CD14-positive monocyte (primary cell): Measurements from ENCODE around the gene RER1. TPM values are rescaled to one million over a fixed set of nuclear protein-coding genes. Genes with fewer than 3 reads are reported as not detected.

Experiments
- DNase-seq, 3 donors: peaks; one replicate each; pipeline ENCODE4 v3.0.0-alpha.2; 2011 to 2022
- H2AFZ ChIP-seq: 2 replicates; pipeline ENCODE4 v1.6.0; 2012; ENCODE audit warnings: mild to moderate bottlenecking, low read depth, low read length, inconsistent platforms; ENCODE audit not compliant: insufficient read depth, poor library complexity, severe bottlenecking
- H3K27ac ChIP-seq, 2 donors: 1 replicate in 1 of 2; 2 replicates in 1 of 2; pipeline ENCODE4 v1.5.1; 2012 to 2013; ENCODE audit warnings: low read length in 2 of 2, control low read depth in 1 of 2, inconsistent platforms in 1 of 2, low read depth in 1 of 2, mild to moderate bottlenecking in 1 of 2
- H3K27me3 ChIP-seq, 2 donors: one replicate each; pipeline versions ENCODE4 v1.6.0 to v1.6.1; 2011 to 2013; ENCODE audit warnings: low read length in 2 of 2; ENCODE audit not compliant: control insufficient read depth in 2 of 2, insufficient read depth in 2 of 2
- H3K36me3 ChIP-seq, 2 donors: replicated peaks in 1 of 2; 1 replicate in 1 of 2; 2 replicates in 1 of 2; pipeline versions ENCODE4 v1.5.1 to v1.6.1; 2012 to 2013; ENCODE audit warnings: low read length in 2 of 2, control low read depth in 1 of 2, inconsistent platforms in 1 of 2, mild to moderate bottlenecking in 1 of 2; ENCODE audit not compliant: insufficient read depth in 2 of 2, control insufficient read depth in 1 of 2
- H3K4me1 ChIP-seq, 2 donors: 1 replicate in 1 of 2; 2 replicates in 1 of 2; pipeline versions ENCODE4 v1.5.1 to v1.6.1; 2012 to 2013; ENCODE audit warnings: low read length in 2 of 2, control low read depth in 1 of 2, inconsistent platforms in 1 of 2, mild to moderate bottlenecking in 1 of 2, moderate library complexity in 1 of 2; ENCODE audit not compliant: insufficient read depth in 2 of 2, control insufficient read depth in 1 of 2
- H3K4me2 ChIP-seq: replicated peaks from 2 replicates; pipeline ENCODE3; 2012; ENCODE audit warnings: low read length, moderate library complexity, mild to moderate bottlenecking; ENCODE audit not compliant: poor library complexity, severe bottlenecking; ENCODE audit errors: extremely low read depth
- H3K4me3 ChIP-seq, 3 experiments: fragments of 200-600 bp in 1 of 3; sonication (generic) in 1 of 3; replicated peaks in 1 of 3; 1 replicate in 2 of 3; 2 replicates in 1 of 3; pipeline ENCODE4 v1.5.1; 2011 to 2013; ENCODE audit warnings: low read length in 3 of 3, mild to moderate bottlenecking in 3 of 3, control low read depth in 2 of 3, low read depth in 2 of 3, inconsistent platforms in 1 of 3, moderate library complexity in 1 of 3
- H3K79me2 ChIP-seq: 2 replicates; pipeline ENCODE4 v1.6.0; 2012; ENCODE audit warnings: mild to moderate bottlenecking, control low read depth, inconsistent platforms, low read length, moderate library complexity; ENCODE audit not compliant: insufficient read depth
- H3K9ac ChIP-seq: 2 replicates; pipeline ENCODE4 v1.6.0; 2017; ENCODE audit warnings: low read length, mild to moderate bottlenecking; ENCODE audit not compliant: insufficient read depth, poor library complexity, severe bottlenecking
- H3K9me3 ChIP-seq, 2 donors: replicated peaks in 1 of 2; 1 replicate in 1 of 2; 2 replicates in 1 of 2; pipeline versions ENCODE4 v1.5.1 to v1.6.1; 2012 to 2013; ENCODE audit warnings: low read length in 2 of 2, control low read depth in 1 of 2; ENCODE audit not compliant: control insufficient read depth in 1 of 2, insufficient read depth in 1 of 2
- H4K20me1 ChIP-seq: 2 replicates; pipeline ENCODE4 v1.6.0; 2012; ENCODE audit warnings: mild to moderate bottlenecking, low read length, control low read depth, moderate library complexity; ENCODE audit not compliant: insufficient read depth
- H3K27ac Mint-ChIP-seq, 7 donors: one replicate each; pipeline ENCODE4 v1.8.0; 2020; ENCODE audit warnings: mild to moderate bottlenecking in 7 of 7, mixed read lengths in 7 of 7, moderate library complexity in 6 of 7, inconsistent platforms in 2 of 7
- H3K27me3 Mint-ChIP-seq, 3 donors: one replicate each; pipeline ENCODE4 v1.8.0; 2021 to 2022; ENCODE audit warnings: low read depth in 3 of 3, mild to moderate bottlenecking in 3 of 3, mixed read lengths in 3 of 3, moderate library complexity in 3 of 3, inconsistent platforms in 1 of 3
- H3K36me3 Mint-ChIP-seq, 2 donors: one replicate each; pipeline ENCODE4 v1.8.0; 2020; ENCODE audit warnings: mixed read lengths in 2 of 2, inconsistent platforms in 1 of 2, mild to moderate bottlenecking in 1 of 2
- H3K4me1 Mint-ChIP-seq: one replicate; pipeline ENCODE4 v1.8.0; 2020; ENCODE audit warnings: mild to moderate bottlenecking, mixed read lengths
- H3K4me3 Mint-ChIP-seq, 2 donors: one replicate each; pipeline ENCODE4 v1.8.0; 2020; ENCODE audit warnings: mild to moderate bottlenecking in 2 of 2, mixed read lengths in 2 of 2, moderate library complexity in 1 of 2
- H3K9me3 Mint-ChIP-seq, 7 donors: one replicate each; pipeline ENCODE4 v1.8.0; 2020 to 2022; ENCODE audit warnings: mixed read lengths in 7 of 7, mild to moderate bottlenecking in 6 of 7, moderate library complexity in 6 of 7, inconsistent platforms in 2 of 7
- CTCF ChIP-seq: fragments of 200-600 bp; IDR thresholded peaks from one replicate; pipeline ENCODE4 v1.8.0; 2022; ENCODE audit warnings: antibody characterized with exemption, mild to moderate bottlenecking
- WGBS: methylation state at CpG from one replicate; pipeline ENCODE4 v1.1.5; 2013; ENCODE audit warnings: missing lambda C conversion rate; ENCODE audit not compliant: insufficient coverage; 5-methylcytosine and 5-hydroxymethylcytosine counted together
- intact Hi-C, 2 donors: fragments of 100-400 bp; cut with micrococcal nuclease; formaldehyde crosslinking; loops; one replicate each; pipeline versions ENCODE4 v1.15.0 to v1.15.1; 2023
- polyA plus RNA-seq, 3 donors: library from polyadenylated mRNA; depleted of rRNA in 1 of 3; unstranded in 2 of 3; stranded (reverse) in 1 of 3; fragments of 300-500 nt in 2 of 3; fragments of >200 nt in 1 of 3; fragmentation: Illumina TruSeq in 2 of 3; gene quantifications; 1 replicate in 2 of 3; 2 replicates in 1 of 3; pipeline ENCODE4 v1.2.3, GENCODE V29; 2012 to 2021

The RER1 gene
- polyA plus RNA-seq, 3 donors: 98.3 to 235 (median 193) TPM

- intact Hi-C loops: no loop called here
- Histone ChIP-seq H3K36me3 (peaks cover 62 to 76% of the 10 kb centered on the region in 2 donors), H3K9me3 (no peaks in the 10 kb centered on the region), H3K27me3 (no peaks in the 10 kb centered on the region), H3K27ac (no peak overlapping the region), H2AFZ (no peak overlapping the region), H3K4me3 (no peak overlapping the region), H4K20me1 (peaks cover 61% of the 10 kb centered on the region), H3K9ac (no peak overlapping the region), H3K4me2 (no peak overlapping the region), H3K79me2 (peaks cover 8% of the 10 kb centered on the region), H3K4me1 (no peaks in the 10 kb centered on the region)
- H3K4me1 Mint-ChIP-seq: no peaks in the 10 kb centered on the region
- peak overlapping the region in 1 of 7 donors; percentile 1 for H3K27ac Mint-ChIP-seq
- no peak for DNase-seq
- 97% methylated on average over 15 of the region's 19 CpGs for WGBS
- no peak for TF ChIP-seq CTCF
- no peaks in the 10 kb centered on the region for H3K27me3 Mint-ChIP-seq
- H3K4me3 Mint-ChIP-seq: no peak overlapping the region
- peaks cover 69 to 89% of the 10 kb centered on the region in 2 donors for H3K36me3 Mint-ChIP-seq
- H3K9me3 Mint-ChIP-seq: no peaks in the 10 kb centered on the region
These were observed 11.6 kb downstream of the RER1 start for GRCh38 chr1:2403273-2403672.

GRCh38 chr1:2404142-2404889, 12.7 kb downstream of the RER1 start:
- Histone ChIP-seq H3K79me2 (peaks cover 8% of the 10 kb centered on the region), H3K4me2 (no peak overlapping the region), H3K36me3 (peaks cover 53 to 66% of the 10 kb centered on the region in 2 donors), H3K4me1 (no peaks in the 10 kb centered on the region), H3K27me3 (no peaks in the 10 kb centered on the region), H3K9ac (no peak overlapping the region), H3K9me3 (no peaks in the 10 kb centered on the region), H4K20me1 (peaks cover 53% of the 10 kb centered on the region), H3K4me3 (no peak overlapping the region), H3K27ac (no peak overlapping the region), H2AFZ (no peak overlapping the region)
- Mint-ChIP-seq H3K27ac (peak overlapping the region in 1 of 7 donors; percentile 37), H3K4me1 (no peaks in the 10 kb centered on the region), H3K27me3 (no peaks in the 10 kb centered on the region), H3K9me3 (no peaks in the 10 kb centered on the region), H3K36me3 (peaks cover 59 to 84% of the 10 kb centered on the region in 2 donors), H3K4me3 (no peak overlapping the region)
- 93% methylated on average over 29 of the region's 29 CpGs for WGBS
- no peak for TF ChIP-seq CTCF
- DNase-seq: no peak
- intact Hi-C loops: no loop called here
